Nucleus accumbens (tissue), 56 donors: ENCODE results near the gene ESYT3.
"Not testable (repeated sequence)": the region's sequence is repeated elsewhere in the genome, so short reads cannot be mapped to it uniquely, and the experiment has no call there.

Source experiments
- DNase-seq, 56 donors: peaks; one replicate each; lab custom pipeline; 2025; lab: John Stamatoyannopoulos, UW

The ESYT3 gene

DNA sequence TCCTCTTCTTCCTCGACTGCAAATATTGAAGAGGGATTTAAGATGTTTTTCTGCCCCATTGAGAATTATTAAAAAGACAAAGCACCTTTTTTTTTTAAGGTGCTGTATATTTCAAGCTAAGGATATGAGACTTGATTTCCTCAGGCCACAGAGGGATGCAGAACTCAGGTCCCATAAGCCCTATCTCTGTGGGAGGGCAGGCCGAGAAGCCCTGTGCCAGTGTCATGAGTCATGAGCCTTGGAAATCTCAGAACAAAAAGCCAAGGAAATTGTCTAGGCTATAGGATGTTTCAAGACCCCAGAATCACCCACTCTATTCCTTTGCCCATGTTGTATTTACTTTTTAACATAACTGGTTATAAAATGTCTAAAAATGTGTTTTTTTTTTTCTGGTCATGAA is 7.3 kb downstream of the ESYT3 start:
- no peak for DNase-seq

DNA sequence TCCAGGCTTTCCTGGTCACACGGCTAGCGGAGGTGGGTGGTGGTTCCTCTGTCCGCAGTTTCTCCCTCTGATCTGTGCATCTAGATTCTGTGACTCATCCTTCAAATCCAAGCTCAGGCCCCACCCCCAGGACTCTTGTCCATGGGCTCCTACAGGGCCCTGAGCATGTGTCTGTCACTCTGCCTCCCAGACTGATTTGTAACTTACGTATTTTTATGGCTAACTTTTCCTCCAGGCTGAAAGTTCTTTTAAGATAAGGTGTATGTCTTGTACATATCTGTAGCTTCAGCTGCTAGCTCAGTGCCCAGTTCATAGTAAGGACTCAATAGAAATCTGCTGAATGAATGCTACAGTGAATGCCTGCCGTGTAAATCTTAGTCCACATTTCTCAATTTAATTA is 8.0 kb downstream of the ESYT3 start:
- no peak for DNase-seq

DNA sequence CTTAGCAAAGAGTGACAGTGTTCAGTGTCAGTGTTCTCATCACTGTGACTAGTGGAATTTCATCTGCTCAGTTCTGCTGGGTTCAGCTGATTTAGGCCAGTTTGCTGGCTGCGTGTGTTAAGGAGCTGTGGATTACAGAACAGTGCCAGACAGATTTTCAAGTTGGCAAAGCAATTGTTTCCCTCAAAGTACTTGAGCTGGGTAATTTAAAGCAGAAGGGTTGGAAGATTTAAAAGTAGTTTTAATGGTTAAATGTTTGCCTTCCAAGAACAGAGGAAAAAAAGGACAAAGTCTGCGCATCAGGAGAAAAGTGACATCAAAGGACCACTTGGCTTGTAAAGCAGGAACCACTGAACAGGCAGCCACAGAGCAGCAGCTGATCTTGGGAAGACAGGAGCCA is 8.7 kb downstream of the ESYT3 start:
- no peak for DNase-seq

DNA sequence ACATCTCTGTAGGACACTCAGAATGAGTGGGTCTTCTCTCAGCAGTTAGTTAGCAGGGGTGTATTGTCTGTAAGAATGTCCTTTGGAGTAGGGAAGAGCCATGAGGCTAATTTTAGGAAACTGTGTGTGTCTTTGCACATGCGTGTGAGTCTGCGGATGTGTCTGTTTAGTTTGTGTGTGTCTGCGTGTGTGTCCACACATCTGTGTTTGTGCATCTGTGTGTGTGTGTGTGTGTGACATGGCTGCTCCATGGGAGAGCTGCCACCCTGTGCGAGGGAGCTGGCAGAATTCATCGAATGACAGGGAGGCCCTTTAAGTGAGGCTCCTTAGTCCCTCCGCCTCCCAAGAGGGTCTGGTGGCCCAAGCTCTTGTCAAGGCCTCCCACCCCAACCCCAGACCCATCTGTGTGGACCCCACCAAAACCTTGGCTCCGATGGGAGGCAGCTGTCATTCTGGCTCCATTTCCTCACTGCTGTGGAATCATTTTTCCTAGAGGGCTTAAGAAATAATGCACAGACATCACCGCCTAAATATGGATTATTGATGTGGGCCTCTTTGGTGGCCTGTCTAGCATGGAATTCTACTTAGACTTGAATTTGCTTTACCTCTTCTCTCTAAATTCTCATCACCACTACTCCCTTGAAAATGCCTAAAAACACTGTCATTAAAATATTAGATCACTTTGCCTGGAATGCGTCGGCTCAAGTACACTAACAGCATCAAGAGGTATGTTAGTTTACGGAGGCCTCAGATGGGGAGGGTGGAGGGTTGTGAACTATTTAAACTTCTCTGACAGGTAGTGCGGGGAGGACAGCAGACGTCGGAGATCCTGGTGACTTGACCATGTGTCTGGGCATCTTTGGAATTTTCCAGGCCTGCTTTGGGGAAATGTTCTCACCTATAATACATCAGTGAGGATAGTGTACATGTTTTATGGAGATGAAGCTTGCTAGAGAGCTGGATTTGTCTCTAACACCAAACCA is 9.4 kb downstream of the ESYT3 start:
- DNase-seq = no peak

DNA sequence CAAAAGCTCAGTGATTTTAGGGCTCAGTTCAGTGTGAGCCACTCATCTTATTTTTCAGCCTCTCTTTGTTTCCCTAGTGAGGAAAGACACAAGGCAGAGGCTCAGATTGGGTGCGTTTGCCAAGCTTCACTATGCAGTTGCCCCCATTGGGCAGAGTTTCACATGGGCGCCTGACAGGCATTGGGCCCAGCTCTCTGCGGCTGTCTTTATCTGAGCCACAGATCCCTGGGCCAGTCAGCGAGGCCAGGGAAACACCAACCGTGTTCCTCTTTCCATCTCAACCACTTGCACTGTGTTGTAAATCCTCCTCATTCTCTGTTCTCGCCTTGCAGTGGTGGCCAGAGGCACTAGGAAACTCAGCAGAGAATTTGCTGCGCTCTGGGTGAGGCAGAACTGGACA is 10.8 kb downstream of the ESYT3 start:
- peak in 1 of 56 donors; percentile 7 for DNase-seq

DNA sequence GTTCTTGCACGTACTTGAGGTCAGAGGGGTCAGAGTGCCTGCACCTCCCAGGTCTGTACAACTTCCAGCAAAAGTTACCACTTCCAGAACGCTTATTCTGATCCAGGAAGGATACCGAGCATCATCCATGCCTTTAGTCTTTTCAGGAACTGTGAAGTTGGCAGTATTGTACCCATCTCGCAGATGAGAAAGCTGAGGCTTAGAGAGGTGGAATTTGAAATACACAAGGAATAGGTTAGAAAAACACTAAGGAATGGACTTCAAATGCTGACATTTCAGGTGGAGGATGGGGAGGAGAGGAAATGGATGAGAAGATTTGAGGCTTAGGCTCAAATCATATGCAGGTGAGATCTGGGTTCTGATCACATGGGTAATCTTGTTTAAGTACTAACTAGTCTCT is 11.2 kb downstream of the ESYT3 start:
- DNase-seq = no peak

DNA sequence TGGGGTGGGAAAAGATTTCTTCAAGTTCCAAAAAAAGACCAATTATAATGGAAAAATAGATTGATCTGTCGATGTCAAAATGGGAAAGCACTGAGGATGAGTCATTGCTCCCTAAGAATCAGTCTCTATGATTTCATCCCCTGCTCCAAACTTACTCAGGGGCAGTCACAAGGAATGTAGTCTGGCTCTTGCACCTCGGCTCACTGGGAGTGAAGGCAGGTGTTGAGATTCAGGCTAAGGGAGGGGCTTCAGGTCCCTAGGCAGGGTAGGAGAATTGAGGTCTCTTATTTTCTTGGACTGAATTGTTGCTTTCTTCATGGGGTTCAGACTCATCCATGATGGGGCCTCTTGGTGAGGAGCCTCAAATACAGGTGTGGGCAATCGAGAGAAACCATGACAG is 14.2 kb downstream of the ESYT3 start:
- no peak for DNase-seq

DNA sequence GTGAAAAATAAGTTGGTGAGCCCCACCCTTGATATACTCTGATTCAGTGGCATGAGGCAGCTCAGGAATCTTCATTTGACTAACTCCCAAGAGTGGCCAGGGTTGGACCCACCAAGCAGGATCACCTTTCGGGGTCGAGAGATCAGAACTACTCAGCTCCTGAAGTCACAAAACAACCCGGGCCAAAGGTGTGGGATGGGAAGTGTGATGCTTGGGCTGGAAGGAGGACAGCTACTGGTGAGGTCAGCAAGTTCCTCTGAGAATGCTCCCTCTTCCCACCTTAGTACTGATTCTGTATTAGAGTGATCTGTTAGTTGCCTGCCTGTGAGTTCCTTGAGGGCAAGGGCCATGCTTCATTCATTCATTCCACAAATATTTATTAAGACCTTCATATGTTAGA is 15.1 kb downstream of the ESYT3 start:
- DNase-seq = no peak

DNA sequence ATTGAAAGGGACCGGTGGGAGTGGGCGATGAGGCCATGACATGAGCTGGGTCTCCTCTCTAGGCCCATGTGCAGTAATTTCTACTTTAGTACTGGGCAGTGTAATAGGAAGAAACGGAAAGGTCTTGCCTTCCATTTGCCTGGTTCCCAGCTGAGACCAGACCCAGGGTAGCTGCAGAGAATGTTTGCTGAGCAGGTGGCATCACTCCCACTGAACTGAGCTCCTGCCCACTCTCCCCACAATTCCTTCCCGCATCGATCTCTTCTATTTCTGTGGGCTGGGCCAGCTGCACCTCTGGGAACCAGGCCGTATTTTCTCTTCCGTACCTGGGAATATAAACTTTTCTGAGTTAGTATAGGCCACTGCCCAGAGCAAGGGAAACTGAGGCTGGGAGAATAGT is 15.8 kb downstream of the ESYT3 start:
- no peak for DNase-seq

DNA sequence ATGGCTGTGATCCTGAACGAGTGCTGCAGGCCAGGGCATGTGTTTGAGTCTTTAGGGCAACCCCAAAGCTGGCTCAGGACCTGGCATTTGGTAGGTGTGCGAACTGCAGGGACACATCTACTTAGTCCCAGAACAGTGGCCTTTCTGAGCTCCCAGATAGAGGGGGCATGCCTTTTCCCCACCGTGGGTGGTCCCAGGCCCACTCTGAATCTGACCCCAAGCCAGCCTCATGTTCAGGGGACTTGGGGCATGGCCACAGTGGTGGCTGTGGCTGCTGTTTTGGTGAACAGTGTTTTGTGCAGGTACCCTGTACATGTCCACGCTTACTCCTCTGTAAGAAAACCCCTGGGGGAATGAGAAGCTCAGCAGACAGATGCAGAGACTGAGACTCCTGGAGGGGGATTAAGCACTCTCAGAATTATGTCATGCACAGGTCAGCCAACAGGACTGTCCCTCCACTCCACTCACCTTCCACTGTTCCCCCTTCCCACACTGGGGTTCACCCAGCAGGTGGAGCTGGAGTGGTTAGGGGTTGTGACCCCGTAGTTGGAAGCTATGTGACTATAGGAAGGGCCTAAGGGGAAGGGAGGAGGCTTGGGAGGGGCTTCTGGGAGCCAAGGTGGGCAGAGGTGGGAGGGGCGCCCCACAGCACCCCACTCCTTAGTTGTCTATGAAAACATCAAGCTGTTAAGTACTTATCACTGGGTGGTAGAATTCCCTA is 16.4 kb downstream of the ESYT3 start:
- no peak for DNase-seq

DNA sequence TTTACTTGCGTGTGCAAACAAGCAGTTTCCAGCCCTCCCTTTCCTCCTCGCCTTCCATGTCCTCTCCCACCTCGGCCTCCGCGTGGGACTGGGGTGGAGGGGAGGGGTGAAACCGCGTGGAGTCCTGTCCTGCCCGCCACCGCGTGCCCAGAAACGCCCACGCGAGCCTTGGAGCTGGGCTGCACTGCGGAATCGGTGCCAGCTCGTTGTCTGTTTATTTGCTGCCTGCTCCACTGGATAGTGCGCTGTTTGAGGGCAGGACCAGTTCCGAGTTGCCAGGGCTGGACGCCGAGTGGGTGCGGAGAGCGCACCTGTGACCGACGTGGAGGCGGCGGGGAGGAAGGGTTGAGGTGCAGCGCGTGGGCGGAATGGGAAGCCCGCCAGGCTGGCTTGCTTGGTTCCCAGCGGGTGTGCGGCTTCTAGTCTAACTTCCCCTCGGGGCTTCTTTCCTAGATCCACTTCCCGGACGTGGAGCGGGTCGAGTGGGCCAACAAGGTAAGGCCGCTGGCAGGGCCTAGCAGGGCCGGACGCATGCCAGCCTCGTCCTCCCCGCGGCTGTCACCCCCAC is 17.3 kb downstream of the ESYT3 start:
- DNase-seq = no peak

DNA sequence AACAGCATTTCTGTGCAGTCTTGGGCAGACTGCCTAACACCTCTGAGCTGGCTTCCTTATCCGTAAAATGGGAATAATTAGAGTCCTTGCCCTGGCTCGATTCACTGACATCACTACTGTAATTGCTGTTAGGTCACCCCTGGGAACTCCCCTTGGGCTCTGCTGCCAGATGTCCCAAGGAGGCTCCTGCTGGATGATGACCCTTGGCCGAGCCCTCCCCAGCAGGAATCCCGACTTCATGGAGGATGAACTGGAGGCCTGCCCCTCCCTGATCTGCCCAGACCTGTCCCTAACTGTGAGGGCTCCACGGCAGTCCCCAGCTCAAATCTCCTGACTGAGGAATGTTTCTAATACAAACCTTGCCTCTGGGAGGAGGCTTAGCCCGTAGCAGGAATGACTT is 18.0 kb downstream of the ESYT3 start:
- no peak for DNase-seq

DNA sequence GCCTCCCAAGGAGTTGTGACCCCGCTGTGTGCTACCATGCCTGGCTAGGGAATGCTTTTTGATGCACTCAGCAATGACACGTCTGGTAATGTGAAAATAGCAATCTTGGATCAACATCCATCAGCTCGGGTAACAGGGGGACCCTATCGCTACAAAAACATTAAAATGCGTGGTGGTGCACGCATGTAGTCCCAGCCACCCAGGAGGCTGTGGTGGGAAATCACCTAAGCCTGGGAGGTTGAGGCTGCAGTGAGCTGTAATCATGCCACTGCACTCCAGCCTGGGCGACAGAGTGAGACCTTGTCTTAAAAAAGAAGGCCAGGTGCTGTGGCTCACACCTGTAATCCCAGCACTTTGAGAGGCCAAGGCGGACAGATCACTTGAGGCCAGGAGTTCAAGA is 19.5 kb downstream of the ESYT3 start:
- DNase-seq = not testable (repeated sequence)

DNA sequence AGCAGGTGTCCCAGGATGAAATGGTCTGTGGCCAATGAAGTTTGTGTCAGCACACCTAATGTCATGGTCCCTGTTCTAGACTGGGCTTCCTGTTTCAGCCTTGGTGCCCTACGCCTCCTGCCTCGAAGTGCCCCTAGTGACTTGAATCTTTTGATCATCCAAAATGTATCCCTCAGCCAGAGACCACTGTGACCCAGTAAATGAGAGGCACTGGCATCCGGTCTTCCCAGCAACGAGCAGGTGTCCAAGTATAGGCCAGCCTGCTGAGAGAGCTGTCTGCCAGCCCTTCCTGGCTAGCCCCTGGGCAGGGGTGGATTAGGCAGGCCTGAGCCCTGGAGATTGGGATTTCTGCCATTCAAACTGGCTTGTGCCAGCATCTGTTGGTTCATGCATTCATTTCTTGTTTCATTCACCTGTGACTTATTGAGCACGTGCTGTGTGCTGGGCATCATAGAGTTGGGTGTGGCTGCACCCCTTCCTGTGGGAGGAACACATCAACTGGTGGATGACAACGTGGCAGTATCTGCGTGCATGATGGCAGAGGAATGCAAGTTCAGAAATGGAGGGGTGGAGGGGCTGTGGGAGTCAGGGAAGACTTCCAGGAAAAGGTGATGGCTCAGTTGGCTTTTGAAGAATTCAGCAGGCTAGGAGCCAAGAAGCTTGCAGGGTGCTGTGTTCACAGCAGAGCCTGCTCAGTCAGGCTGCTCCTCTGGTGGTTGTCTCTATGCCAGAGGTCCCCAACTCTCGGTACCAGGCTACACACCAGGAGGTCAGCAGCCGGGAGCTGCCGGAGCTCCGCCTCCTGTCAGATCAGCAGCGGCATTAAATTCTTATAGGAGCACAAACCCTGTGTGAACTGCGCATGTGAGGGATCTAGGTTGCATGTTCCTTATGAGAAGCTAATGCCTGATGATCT is 21.6 kb downstream of the ESYT3 start:
- DNase-seq = no peak

DNA sequence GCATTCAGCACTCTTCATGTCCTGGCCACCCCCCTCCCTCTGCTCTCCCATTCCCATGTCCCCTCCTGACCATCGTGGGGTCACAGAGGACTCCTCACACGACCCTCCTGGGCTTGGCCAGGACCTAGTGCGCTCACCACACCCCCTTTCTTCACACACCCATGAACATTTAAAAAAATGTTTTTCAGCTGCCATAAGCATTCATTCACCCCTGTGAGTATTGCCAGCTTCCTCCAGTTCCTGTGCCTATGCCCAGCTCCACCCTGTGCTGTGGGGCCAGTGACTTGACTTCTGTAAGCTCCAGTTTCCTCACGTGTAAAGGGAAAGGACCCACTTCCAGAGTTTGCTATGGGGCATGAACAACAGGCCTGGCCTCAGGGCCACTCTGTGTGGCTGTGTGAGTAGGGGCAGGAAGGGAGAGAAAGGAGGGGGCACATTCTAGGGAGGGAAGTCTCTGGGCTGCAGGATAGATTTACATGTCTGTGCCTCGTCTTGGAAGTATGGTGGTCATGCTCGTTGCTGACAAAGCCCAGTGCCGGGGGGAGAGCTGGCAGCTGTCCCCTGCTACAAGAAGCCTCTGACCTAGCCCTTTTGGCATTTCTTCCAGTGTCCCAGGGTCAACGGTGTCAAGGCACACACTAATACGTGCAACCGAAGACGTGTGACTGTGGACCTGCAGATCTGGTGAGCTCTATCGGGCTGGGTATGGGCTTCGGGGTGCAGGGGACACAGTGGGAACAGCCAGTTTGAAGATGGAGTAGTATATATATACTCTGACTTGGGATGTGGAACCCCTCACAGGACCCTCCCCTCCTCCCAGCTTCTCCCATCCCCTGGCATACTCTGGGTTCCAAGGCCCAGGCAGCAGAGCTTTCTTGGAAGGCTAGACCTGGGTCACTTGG is 22.8 kb downstream of the ESYT3 start:
- DNase-seq = no peak

DNA sequence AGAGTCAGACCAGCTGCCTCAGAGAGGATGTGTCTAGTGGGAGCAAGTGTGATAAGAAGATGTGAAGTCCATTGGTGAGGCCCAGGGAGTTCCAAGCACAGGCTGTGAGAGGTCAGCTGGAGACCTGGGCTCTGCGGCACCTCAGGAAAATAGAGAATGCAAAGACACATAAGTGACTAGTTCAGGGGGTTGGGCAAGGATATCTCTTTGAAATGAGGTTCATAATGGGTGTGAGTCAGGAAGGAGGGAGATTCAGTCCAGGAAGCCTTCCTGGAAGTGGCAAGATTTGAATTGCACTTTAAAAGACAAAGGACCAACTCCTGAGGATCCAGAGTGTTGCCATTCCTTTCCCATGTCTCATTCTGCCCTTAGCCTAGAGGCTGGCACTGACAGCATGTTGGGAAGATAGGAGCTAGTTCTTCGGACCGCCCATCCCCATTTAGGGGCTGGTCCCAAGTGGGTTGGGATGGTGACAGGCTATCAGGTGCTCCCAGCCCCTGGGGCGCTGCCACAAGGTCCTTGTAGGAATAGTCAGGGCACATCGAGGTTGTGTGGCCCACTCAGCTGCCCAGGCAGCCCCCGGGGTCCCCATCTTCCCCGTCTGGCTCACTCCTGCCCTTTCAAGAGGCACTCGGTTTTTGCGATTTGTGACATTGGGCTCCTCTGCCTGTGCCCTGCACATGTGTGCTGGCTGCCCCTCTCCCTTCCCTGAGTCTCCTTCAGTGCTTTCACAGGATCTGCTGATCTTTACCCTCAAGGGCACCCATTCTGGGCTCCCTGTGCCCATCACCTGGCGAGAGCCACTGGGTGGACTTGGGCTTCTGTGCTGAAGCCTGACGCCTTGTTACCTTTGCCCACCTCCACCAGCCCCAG is 23.7 kb downstream of the ESYT3 start:
- no peak for DNase-seq

DNA sequence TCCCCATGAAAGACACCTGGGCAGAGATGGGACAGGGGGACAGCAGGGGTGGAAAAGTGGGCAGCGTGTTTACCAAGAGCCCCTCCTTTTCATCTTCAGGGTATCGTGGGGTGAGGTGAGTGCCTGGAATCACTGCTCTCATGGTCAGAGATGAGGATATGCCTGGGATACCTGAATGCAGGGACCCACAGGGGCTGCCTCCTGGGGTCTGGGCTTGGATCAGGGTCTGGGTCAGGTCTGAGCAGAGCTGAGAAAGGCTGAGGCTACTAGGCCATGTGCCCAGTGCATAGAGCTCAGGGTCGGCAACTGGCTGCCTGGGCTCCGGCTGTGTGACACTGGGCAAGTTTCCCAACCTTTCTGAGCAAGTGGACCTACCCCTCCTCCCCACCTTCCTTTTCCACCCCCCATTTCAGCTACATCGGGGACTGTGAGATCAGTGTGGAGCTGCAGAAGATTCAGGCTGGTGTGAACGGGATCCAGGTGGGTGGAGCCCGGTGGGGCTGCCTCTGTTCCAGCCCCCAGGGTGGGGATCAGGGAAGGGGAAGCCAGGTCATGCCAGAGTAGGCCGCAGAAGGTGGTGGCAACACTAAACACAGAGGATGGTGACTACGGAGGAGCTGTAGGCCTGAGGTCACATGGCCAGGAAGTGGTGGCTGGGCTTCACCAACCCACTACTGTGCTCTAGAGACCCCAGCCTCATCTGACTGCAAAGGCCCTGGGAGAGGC is 24.5 kb downstream of the ESYT3 start:
- DNase-seq = no peak
